Pancreas (tissue), 10 donors: ENCODE results near the gene SRPK2. TPM values are rescaled to one million over a fixed set of nuclear protein-coding genes. Genes with fewer than 3 reads are reported as not detected.

Source experiments
- ATAC-seq, 4 donors: fragments of 200-7000 bp; cut with Tn5 transposase; one replicate each; pipeline versions ENCODE4 v1.8.0 to v1.9.1; 2020; ENCODE audit warnings: mild to moderate bottlenecking in 4 of 4, moderate library complexity in 4 of 4
- DNase-seq, 6 donors: peaks; one replicate each; pipeline ENCODE4 v3.0.0-alpha.2; 2020
- FAIRE-seq: peaks from 2 replicates; lab custom pipeline; 2012; peaks lifted over from hg19 to GRCh38; lab: Jason Lieb, UNC
- H3K27ac ChIP-seq, 4 donors: fragments of 200-600 bp; sonication (generic); 1 replicate in 3 of 4; 2 replicates in 1 of 4; pipeline versions ENCODE4 v1.5.0 to v1.8.0; 2020
- H3K27me3 ChIP-seq, 4 donors: fragments of 200-600 bp; one replicate each; pipeline ENCODE4 v1.8.0; 2021
- H3K36me3 ChIP-seq, 3 donors: fragments of 200-600 bp; sonication (generic) in 1 of 3; one replicate each; pipeline versions ENCODE4 v1.5.0 to v1.8.0; 2020 to 2021
- H3K4me1 ChIP-seq, 3 donors: fragments of 200-600 bp; one replicate each; pipeline ENCODE4 v1.8.0; 2021
- H3K4me3 ChIP-seq, 4 donors: fragments of 200-600 bp; sonication (generic) in 2 of 4; one replicate each; pipeline versions ENCODE4 v1.5.0 to v1.8.0; 2020 to 2021
- H3K9me3 ChIP-seq, 4 donors: fragments of 200-600 bp; one replicate each; pipeline ENCODE4 v1.8.0; 2021
- WGBS, 2 donors: extraction: QIAGEN DNeasy Blood & Tissue Kit; methylation state at CpG; one replicate each; pipeline ENCODE4 v1.1.7; 2013; 5-methylcytosine and 5-hydroxymethylcytosine counted together
- intact Hi-C, 3 donors: fragments of 100-400 bp; cut with DNase I; formaldehyde crosslinking; loops; one replicate each; pipeline versions ENCODE4 v1.11.1 to v1.14.2; 2022
- polyA plus RNA-seq, 2 donors: library from polyadenylated mRNA; stranded (reverse); fragments of 200-250 nt; gene quantifications; one replicate each; pipeline ENCODE4 v1.2.3, GENCODE V29; 2013
- total RNA-seq, 6 donors: library from RNA; stranded (reverse); fragmentation: NEBNext Ultra II Directional in 4 of 6; extraction: Animal tissue kit (Norgen Biotek cat#: 25700) in 4 of 6; gene quantifications; one replicate each; pipeline versions ENCODE4 v1.2.1 to v1.2.4, GENCODE V29; 2021 to 2023
- TF ChIP-seq, protein P1 (sequence below), 4 donors: fragments of 200-600 bp; sonication (generic) in 3 of 4; IDR thresholded peaks; one replicate each; pipeline versions ENCODE4 v1.5.0 to v1.8.0; 2021; ENCODE audit warnings: antibody characterized with exemption in 4 of 4
- donor health status: healthy with polysubstance abuse.
- donor health status: DM: no; HTN: no; CAD: no; lungs with moderate emphysema.
- donor health status: DM: no; HTN: no; CAD: no.
- donor health status: control.
- donor health status: control.
- donor health status: Bipolar disorder and iron deficiency.
- donor health status: DM: yes; HTN: yes; CAD: no.
- donor health status: DM: no; HTN: no; CAD: no.
- donor health status: DM: no; HTN: no; CAD: no.
- donor health status: DM: yes; HTN: yes; CAD: no.

The SRPK2 gene
- total and polyA plus RNA-seq, 8 donors: 6.5 to 27.4 (median 16.4) TPM

DNA sequence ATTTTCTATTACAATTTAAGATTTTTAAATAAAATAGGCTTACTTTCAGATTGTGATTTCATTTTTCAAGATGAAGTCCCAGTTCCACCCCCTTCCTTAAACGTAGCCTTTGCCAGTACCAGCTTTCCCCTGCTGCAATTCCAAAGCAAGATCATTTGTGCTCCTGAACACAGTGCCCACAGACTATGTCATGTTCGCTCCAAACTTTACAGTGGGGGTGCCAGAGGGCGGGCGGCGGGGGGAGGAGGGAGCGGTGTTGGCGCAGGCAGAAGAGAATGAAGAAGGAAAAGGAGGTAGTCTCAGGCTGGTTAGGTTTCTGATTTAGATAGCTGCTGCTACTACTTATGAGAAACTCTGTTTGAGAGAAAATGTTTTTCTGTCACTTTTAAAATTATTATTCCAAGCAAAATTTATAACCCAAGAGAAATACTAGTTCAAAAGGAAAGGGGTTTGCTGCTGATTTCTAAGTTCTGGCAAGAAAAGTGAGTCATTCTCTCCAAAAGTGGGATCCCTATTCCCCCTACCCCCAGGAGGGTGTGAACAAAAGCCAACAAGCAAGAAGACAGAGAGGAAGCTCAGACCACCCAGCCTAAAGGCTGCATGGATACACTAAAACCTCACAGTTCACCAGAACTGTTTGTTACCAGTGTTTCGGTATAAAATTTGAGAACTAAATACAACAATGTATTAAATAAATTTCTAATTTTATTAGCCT, 109.6 kb downstream of the SRPK2 start:
- Histone ChIP-seq H3K27me3 (no peaks in the 10 kb centered on the region), H3K27ac (peak overlapping the region in 2 of 4 donors; percentile 53 to 67), H3K4me3 (no peak overlapping the region), H3K36me3 (no peaks in the 10 kb centered on the region), H3K9me3 (no peaks in the 10 kb centered on the region), H3K4me1 (peaks cover 0 to 8% (median 3%) of the 10 kb centered on the region in 3 donors)
- FAIRE-seq: no peak
- intact Hi-C loops: no loop called here
- TF ChIP-seq, protein P1, sequence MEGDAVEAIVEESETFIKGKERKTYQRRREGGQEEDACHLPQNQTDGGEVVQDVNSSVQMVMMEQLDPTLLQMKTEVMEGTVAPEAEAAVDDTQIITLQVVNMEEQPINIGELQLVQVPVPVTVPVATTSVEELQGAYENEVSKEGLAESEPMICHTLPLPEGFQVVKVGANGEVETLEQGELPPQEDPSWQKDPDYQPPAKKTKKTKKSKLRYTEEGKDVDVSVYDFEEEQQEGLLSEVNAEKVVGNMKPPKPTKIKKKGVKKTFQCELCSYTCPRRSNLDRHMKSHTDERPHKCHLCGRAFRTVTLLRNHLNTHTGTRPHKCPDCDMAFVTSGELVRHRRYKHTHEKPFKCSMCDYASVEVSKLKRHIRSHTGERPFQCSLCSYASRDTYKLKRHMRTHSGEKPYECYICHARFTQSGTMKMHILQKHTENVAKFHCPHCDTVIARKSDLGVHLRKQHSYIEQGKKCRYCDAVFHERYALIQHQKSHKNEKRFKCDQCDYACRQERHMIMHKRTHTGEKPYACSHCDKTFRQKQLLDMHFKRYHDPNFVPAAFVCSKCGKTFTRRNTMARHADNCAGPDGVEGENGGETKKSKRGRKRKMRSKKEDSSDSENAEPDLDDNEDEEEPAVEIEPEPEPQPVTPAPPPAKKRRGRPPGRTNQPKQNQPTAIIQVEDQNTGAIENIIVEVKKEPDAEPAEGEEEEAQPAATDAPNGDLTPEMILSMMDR (IDR thresholded peaks at IDR 0.05): no peak
- peak in 3 of 4 donors; percentile 28 to 46 (median 46) for ATAC-seq
- 60 to 73% methylated on average over 8 of the region's 8 CpGs for WGBS, 2 donors
- DNase-seq: no peak

DNA sequence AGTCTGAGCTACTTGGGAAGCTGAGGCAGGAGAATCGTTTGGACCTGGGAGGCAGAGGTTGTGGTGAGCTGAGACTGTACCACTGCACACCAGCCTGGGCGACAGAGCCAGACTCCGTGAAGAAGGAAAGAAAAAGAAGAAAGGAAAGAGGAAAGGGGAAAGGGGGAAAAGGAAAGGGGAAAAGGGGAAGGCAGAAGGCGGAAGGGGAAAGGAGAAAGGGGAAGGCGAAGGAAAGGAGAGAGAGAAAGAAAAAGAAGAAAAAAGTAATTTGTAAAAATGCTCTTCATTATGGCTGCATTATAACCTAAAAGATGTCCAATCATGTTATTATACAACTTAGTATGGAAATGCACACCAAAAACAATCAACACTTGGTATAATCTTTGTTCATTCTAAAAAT, 110.2 kb downstream of the SRPK2 start:
- FAIRE-seq: no peak
- no peak overlapping the region for H3K27ac ChIP-seq
- H3K27me3 ChIP-seq: no peaks in the 10 kb centered on the region
- WGBS, 2 donors: 86% methylated on average over 5 of the region's 5 CpGs
- H3K9me3 ChIP-seq: no peaks in the 10 kb centered on the region
- ATAC-seq: no peak
- TF ChIP-seq, protein P1 (IDR thresholded peaks at IDR 0.05): no peak
- intact Hi-C loops: no loop called here
- no peak for DNase-seq
- H3K4me1 ChIP-seq: peaks cover 0 to 8% (median 3%) of the 10 kb centered on the region in 3 donors
- H3K36me3 ChIP-seq: no peaks in the 10 kb centered on the region
- H3K4me3 ChIP-seq: no peak overlapping the region

DNA sequence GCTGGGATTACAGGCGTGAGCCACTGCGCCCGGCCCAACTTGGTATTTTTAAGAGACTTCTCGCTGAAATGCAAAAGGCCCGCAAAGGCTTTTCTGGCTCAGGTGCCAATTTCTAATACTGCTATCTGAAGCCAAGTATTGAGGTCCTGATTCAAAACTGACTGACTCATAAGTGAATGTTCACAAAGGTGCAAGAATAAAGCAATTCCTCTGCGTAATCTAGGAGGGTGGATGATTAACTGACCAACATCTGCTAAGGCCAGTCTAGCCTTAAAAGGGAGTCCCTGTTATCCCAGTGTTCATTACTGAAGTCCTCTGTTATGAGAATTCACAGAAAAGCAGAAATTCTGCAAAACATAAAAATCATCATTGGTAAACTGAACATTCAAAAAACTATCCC, 111.4 kb downstream of the SRPK2 start:
- Histone ChIP-seq H3K9me3 (no peaks in the 10 kb centered on the region), H3K27me3 (no peaks in the 10 kb centered on the region), H3K36me3 (no peaks in the 10 kb centered on the region), H3K27ac (peak overlapping the region in 1 of 4 donors; percentile 30), H3K4me3 (no peak overlapping the region), H3K4me1 (peaks cover 0 to 8% (median 3%) of the 10 kb centered on the region in 3 donors)
- FAIRE-seq: no peak
- WGBS, 2 donors: 67 to 77% methylated on average over 6 of the region's 6 CpGs
- intact Hi-C loops: no loop called here
- TF ChIP-seq, protein P1 (IDR thresholded peaks at IDR 0.05): no peak
- ATAC-seq: peak; percentile 79 to 83 (median 79)
- peak in 1 of 6 donors; percentile 25 for DNase-seq

DNA sequence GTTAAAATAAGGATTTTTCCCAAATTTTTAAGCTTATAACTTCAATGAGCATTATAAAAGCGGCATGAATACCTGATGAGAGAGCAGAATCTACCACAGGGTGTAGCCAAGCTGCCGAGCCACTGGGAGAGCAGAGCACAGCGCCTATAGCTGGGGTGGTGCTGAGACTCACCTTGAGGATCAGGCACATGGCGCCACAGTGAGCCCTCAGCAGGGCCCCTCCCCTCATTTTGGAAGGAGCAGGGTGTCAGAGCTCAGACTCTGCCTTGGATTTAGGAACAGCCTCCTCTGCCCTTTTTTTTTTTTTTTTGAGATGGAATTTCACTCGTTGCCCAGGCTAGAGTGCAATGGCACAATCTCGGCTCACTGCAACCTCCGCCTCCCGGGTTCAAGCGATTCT, 118.6 kb downstream of the SRPK2 start:
- FAIRE-seq: no peak
- H3K4me3 ChIP-seq: no peak overlapping the region
- peaks cover 0 to 26% (median 0%) of the 10 kb centered on the region in 3 donors for H3K4me1 ChIP-seq
- no peak overlapping the region for H3K27ac ChIP-seq
- WGBS, 2 donors: 93 to 95% methylated on average over 9 of the region's 9 CpGs
- no peaks in the 10 kb centered on the region for H3K27me3 ChIP-seq
- no peak for DNase-seq
- no peaks in the 10 kb centered on the region for H3K36me3 ChIP-seq
- ATAC-seq: no peak
- H3K9me3 ChIP-seq: no peaks in the 10 kb centered on the region
- intact Hi-C loops: no loop called here
- TF ChIP-seq, protein P1 (IDR thresholded peaks at IDR 0.05): no peak

DNA sequence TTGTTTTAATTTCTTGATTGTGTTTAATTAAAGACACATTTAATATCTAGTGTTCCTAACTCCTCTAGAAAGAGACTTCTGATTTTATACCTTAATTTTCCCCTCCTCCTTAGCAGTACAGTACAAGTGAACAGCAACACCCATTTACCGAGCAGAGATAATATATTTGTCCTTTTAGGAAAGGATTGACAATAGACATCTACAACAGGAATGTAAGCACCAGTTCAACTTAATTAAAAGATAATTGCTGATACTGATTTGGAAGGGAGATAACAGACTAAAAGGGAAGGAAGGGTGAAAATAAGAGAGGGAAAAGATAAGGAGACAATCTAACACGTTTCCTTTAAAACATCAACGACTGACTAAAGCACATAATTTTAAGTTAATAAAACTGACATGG, 119.3 kb downstream of the SRPK2 start:
- H3K27ac ChIP-seq: peak overlapping the region in 2 of 4 donors; percentile 60 to 70
- no peaks in the 10 kb centered on the region for H3K9me3 ChIP-seq
- 0% methylated on average over 3 of the region's 3 CpGs for WGBS, 2 donors
- DNase-seq: no peak
- peak; percentile 34 to 59 (median 52) for ATAC-seq
- no peaks in the 10 kb centered on the region for H3K36me3 ChIP-seq
- H3K27me3 ChIP-seq: no peaks in the 10 kb centered on the region
- intact Hi-C loops: no loop called here
- TF ChIP-seq, protein P1 (IDR thresholded peaks at IDR 0.05): no peak
- no peak for FAIRE-seq
- peak overlapping the region in 2 of 4 donors; percentile 13 to 35 for H3K4me3 ChIP-seq
- H3K4me1 ChIP-seq: peaks cover 0 to 26% (median 0%) of the 10 kb centered on the region in 3 donors
